Tibial nerve (tissue), 4 donors: ENCODE measurements around the gene TMED1.

ENCODE experiments used
- CTCF ChIP-seq, 5 experiments: fragments of 200-600 bp in 3 of 5; fragments of 450-650 bp in 2 of 5; sonication (generic) in 3 of 5; IDR thresholded peaks; one replicate each; pipeline ENCODE4 v1.5.1; 2016 to 2019; ENCODE audit warnings: antibody characterized with exemption in 5 of 5, mild to moderate bottlenecking in 3 of 5, moderate library complexity in 2 of 5
- EP300 ChIP-seq, 2 donors: sonication (generic); formaldehyde crosslinking; IDR thresholded peaks; one replicate each; pipeline ENCODE4 v1.6.1; 2017; ENCODE audit warnings: antibody characterized with exemption in 2 of 2, mild to moderate bottlenecking in 1 of 2
- POLR2A ChIP-seq, 2 donors: fragments of 450-650 bp; IDR thresholded peaks; one replicate each; pipeline ENCODE4 v1.6.1; 2017; ENCODE audit warnings: antibody characterized with exemption in 2 of 2, mild to moderate bottlenecking in 2 of 2, moderate library complexity in 2 of 2

- no peak for TF ChIP-seq CTCF (IDR thresholded peaks at IDR 0.05)
- TF ChIP-seq EP300 (IDR thresholded peaks at IDR 0.05), result peak in 1 of 2 donors; percentile 28
- TF ChIP-seq POLR2A (IDR thresholded peaks at IDR 0.05), result no peak
Measured at GRCh38 chr19:10805065-10805757, 30.8 kb downstream of the TMED1 start.
